ENCODE data around the gene SUN1. TPM values are rescaled to one million over a fixed set of nuclear protein-coding genes. Genes with fewer than 3 reads are reported as not detected.

Gene SUN1
- total and polyA plus RNA-seq, 4 donors: 24.8 to 162 (median 40.1) TPM

DNA sequence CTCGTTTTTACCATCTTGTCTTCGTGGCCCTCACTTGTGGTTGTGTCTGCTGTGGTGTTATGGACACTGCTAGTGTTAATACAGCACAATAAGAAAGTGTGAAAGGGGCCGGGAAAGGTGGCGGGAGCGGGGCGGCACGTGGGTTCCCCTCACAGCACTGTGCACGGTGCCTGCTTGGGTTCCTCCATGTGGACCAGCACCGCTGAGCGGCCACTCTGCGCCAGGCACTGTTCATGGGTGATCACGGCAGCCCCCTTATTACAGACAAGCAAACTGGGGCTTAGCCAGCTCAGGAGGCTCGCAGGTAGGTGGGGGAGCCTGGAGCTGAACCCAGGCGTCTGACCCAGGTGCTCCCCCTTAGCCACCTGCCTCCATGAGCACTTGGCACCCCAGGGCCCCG is 12.2 kb downstream of the SUN1 start (continued):
- TF ChIP-seq RAD21 (IDR thresholded peaks at IDR 0.05): no peak
- TF ChIP-seq ZBTB33 (IDR thresholded peaks at IDR 0.05): no peak
- no peak for TF ChIP-seq FOXA1 (IDR thresholded peaks at IDR 0.05)
- TF ChIP-seq FOXA2 (IDR thresholded peaks at IDR 0.05): no peak

DNA sequence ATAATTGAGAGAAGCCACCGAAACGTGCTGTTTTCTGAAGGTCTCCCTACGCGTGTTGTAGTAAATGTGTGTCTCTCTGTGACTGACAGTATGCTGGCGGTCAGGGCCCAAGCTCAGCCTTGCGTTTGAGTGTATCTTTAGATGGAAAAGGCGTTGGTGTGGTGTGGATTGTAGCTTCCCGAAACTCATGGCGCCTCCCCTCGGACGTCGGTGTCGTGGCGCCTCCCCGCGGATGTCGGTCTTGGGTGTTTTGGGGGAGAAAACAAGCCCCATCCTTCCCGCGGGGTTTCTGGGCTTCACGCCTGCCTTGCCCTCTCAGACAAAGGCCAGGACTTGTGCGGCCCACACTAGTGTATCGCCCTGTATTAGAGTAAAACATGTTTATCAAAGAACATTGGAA is 12.8 kb downstream of the SUN1 start:
- no peak overlapping the region for H3K9ac ChIP-seq (ENCODE audit: low read depth in 1 of 2, low read length in 2 of 2)
- DNase-seq (ENCODE audit: low spot score): no peak
- TF ChIP-seq ZBTB33 (IDR thresholded peaks at IDR 0.05): no peak
- TF ChIP-seq REST (IDR thresholded peaks at IDR 0.05): no peak
- TF ChIP-seq RXRA (IDR thresholded peaks at IDR 0.05): no peak
- TF ChIP-seq, protein P1, sequence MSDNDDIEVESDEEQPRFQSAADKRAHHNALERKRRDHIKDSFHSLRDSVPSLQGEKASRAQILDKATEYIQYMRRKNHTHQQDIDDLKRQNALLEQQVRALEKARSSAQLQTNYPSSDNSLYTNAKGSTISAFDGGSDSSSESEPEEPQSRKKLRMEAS (IDR thresholded peaks at IDR 0.05): no peak
- TF ChIP-seq YY1 (IDR thresholded peaks at IDR 0.05): no peak
- no peak for TF ChIP-seq ATF3 (IDR thresholded peaks at IDR 0.05)
- no peak for TF ChIP-seq EGR1 (IDR thresholded peaks at IDR 0.05; ENCODE audit: low read depth in 2 of 2)
- TF ChIP-seq HNF4G (IDR thresholded peaks at IDR 0.05): no peak
- TF ChIP-seq GABPA (IDR thresholded peaks at IDR 0.05 in 1 of 2, conservative IDR thresholded peaks at IDR 0.05 in 1 of 2): no peak
- no peak for TF ChIP-seq NR2F2 (IDR thresholded peaks at IDR 0.05)
- TF ChIP-seq, protein P2, sequence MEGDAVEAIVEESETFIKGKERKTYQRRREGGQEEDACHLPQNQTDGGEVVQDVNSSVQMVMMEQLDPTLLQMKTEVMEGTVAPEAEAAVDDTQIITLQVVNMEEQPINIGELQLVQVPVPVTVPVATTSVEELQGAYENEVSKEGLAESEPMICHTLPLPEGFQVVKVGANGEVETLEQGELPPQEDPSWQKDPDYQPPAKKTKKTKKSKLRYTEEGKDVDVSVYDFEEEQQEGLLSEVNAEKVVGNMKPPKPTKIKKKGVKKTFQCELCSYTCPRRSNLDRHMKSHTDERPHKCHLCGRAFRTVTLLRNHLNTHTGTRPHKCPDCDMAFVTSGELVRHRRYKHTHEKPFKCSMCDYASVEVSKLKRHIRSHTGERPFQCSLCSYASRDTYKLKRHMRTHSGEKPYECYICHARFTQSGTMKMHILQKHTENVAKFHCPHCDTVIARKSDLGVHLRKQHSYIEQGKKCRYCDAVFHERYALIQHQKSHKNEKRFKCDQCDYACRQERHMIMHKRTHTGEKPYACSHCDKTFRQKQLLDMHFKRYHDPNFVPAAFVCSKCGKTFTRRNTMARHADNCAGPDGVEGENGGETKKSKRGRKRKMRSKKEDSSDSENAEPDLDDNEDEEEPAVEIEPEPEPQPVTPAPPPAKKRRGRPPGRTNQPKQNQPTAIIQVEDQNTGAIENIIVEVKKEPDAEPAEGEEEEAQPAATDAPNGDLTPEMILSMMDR (IDR thresholded peaks at IDR 0.05; ENCODE audit: low read depth, low read length, missing input control): no peak
- TF ChIP-seq HNF4A (conservative IDR thresholded peaks at IDR 0.05): no peak
- TF ChIP-seq RAD21 (IDR thresholded peaks at IDR 0.05): no peak
- TF ChIP-seq JUND (IDR thresholded peaks at IDR 0.05): no peak
- no peak for TF ChIP-seq FOXA1 (IDR thresholded peaks at IDR 0.05)
- no peaks in the 10 kb centered on the region for H3K27me3 ChIP-seq (ENCODE audit: control insufficient read depth in 4 of 4, insufficient read depth in 4 of 4, low read length in 3 of 4)
- no peak overlapping the region for H3K4me3 ChIP-seq (ENCODE audit: low read depth in 1 of 3, low read length in 3 of 3)
- H3K27ac ChIP-seq (ENCODE audit: low read depth in 1 of 2, low read length in 2 of 2): no peak overlapping the region
- H3K36me3 ChIP-seq (ENCODE audit: control insufficient read depth in 4 of 4, insufficient read depth in 3 of 4, low read depth in 1 of 4, low read length in 3 of 4): peaks cover 10 to 51% (median 30%) of the 10 kb centered on the region in 4 donors
- H3K9me3 ChIP-seq (ENCODE audit: control insufficient read depth in 4 of 4, low read length in 3 of 4): no peaks in the 10 kb centered on the region
- 96% methylated on average over 22 of the region's 22 CpGs for WGBS
- no peaks in the 10 kb centered on the region for H3K4me1 ChIP-seq (ENCODE audit: control insufficient read depth in 4 of 4, insufficient read depth in 4 of 4, low read length in 3 of 4)
